Measurements from ENCODE around the gene NLK. TPM values are rescaled to one million over a fixed set of nuclear protein-coding genes. Genes with fewer than 3 reads are reported as not detected.

Gene NLK
- total RNA-seq, 1 experiment from 2014 or later: 12.8 TPM

DNA sequence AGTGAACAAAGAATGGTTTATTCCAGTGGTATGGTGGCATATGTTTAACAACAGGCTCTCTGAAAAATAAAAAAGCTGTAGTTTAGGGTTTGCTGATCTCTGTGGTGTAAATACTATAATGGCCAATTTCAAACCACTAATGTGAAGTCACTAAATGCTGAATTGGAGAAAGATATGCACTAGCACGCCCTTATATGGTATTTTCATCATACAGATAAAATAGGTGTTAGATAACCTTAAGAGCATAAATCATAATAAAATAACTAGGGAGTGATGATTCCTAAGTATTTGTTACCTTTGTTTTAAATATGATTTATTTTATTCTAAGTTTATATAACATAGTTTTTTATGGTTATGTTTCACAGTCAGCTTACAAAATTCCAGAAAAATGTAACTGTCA lies 17.2 kb downstream of the NLK start:
- no peaks in the 10 kb centered on the region for H3K4me1 ChIP-seq (ENCODE audit: control insufficient read depth in 1 of 2, insufficient read depth in 2 of 2, low read length in 2 of 2)
- no TSS peak for BruUV-seq (replicated peaks)
- peaks cover 51% of the 10 kb centered on the region for H3K79me2 ChIP-seq (ENCODE audit: insufficient read depth, low read length)
- H3K36me3 ChIP-seq (ENCODE audit: control insufficient read depth in 1 of 2, insufficient read depth in 2 of 2, low read length in 2 of 2): no peaks in the 10 kb centered on the region
- intact Hi-C loops (cut with micrococcal nuclease): no loop called here
- ChIA-PET POLR2A (interaction anchor here (1.4 kb wide), 1 partner anchor 18 kb away, joined by 5 read pairs; no protein-coding TSS in a partner anchor), CTCF (no interaction called here), RAD21 (ENCODE audit: low non-redundant PET in 1 of 2, low total read pairs in 2 of 2, uncharacterized antibody in 2 of 2, unreplicated experiment in 2 of 2) (no interaction called here)
- DNase-seq (ENCODE audit: low read depth, low spot score): no peak
- H3K9me2 ChIP-seq (ENCODE audit: insufficient read depth): no peaks in the 10 kb centered on the region
- TF ChIP-seq SIN3A (IDR thresholded peaks at IDR 0.05; ENCODE audit: low read depth) (no peak), EZH2phosphoT487 (IDR thresholded peaks at IDR 0.05; ENCODE audit: borderline replicate concordance) (no peak), ZFX (IDR thresholded peaks at IDR 0.05) (no peak), POLR2AphosphoS5 (IDR thresholded peaks at IDR 0.05; ENCODE audit: low read depth, low read length) (no peak), SP1 (IDR thresholded peaks at IDR 0.05; ENCODE audit: low read depth) (no peak), RAD21 (IDR thresholded peaks at IDR 0.05; ENCODE audit: low read depth) (no peak), POLR2A (IDR thresholded peaks at IDR 0.05; ENCODE audit: borderline replicate concordance, extremely low read depth, insufficient read depth, insufficient read length) (no peak), FOSL1 (IDR thresholded peaks at IDR 0.05; ENCODE audit: low read depth) (no peak), ZNF274 (IDR thresholded peaks at IDR 0.05; ENCODE audit: low read depth, low read length) (no peak), ELF1 (IDR thresholded peaks at IDR 0.05; ENCODE audit: borderline replicate concordance, low read depth) (no peak), EZH2 (IDR thresholded peaks at IDR 0.05) (no peak), CEBPB (IDR thresholded peaks at IDR 0.05; ENCODE audit: low read depth) (no peak)
- TF ChIP-seq, protein P1, sequence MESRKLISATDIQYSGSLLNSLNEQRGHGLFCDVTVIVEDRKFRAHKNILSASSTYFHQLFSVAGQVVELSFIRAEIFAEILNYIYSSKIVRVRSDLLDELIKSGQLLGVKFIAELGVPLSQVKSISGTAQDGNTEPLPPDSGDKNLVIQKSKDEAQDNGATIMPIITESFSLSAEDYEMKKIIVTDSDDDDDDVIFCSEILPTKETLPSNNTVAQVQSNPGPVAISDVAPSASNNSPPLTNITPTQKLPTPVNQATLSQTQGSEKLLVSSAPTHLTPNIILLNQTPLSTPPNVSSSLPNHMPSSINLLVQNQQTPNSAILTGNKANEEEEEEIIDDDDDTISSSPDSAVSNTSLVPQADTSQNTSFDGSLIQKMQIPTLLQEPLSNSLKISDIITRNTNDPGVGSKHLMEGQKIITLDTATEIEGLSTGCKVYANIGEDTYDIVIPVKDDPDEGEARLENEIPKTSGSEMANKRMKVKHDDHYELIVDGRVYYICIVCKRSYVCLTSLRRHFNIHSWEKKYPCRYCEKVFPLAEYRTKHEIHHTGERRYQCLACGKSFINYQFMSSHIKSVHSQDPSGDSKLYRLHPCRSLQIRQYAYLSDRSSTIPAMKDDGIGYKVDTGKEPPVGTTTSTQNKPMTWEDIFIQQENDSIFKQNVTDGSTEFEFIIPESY (IDR thresholded peaks at IDR 0.05; ENCODE audit: extremely low read depth, insufficient replicate concordance, low read length): no peak
- TF ChIP-seq, protein P2, sequence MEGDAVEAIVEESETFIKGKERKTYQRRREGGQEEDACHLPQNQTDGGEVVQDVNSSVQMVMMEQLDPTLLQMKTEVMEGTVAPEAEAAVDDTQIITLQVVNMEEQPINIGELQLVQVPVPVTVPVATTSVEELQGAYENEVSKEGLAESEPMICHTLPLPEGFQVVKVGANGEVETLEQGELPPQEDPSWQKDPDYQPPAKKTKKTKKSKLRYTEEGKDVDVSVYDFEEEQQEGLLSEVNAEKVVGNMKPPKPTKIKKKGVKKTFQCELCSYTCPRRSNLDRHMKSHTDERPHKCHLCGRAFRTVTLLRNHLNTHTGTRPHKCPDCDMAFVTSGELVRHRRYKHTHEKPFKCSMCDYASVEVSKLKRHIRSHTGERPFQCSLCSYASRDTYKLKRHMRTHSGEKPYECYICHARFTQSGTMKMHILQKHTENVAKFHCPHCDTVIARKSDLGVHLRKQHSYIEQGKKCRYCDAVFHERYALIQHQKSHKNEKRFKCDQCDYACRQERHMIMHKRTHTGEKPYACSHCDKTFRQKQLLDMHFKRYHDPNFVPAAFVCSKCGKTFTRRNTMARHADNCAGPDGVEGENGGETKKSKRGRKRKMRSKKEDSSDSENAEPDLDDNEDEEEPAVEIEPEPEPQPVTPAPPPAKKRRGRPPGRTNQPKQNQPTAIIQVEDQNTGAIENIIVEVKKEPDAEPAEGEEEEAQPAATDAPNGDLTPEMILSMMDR (IDR thresholded peaks at IDR 0.05 in 2 of 3, conservative IDR thresholded peaks at IDR 0.05 in 1 of 3; ENCODE audit: borderline replicate concordance in 1 of 3, insufficient read depth in 1 of 3, low read depth in 2 of 3, low read length in 2 of 3): no peak
- TF ChIP-seq, protein P3, sequence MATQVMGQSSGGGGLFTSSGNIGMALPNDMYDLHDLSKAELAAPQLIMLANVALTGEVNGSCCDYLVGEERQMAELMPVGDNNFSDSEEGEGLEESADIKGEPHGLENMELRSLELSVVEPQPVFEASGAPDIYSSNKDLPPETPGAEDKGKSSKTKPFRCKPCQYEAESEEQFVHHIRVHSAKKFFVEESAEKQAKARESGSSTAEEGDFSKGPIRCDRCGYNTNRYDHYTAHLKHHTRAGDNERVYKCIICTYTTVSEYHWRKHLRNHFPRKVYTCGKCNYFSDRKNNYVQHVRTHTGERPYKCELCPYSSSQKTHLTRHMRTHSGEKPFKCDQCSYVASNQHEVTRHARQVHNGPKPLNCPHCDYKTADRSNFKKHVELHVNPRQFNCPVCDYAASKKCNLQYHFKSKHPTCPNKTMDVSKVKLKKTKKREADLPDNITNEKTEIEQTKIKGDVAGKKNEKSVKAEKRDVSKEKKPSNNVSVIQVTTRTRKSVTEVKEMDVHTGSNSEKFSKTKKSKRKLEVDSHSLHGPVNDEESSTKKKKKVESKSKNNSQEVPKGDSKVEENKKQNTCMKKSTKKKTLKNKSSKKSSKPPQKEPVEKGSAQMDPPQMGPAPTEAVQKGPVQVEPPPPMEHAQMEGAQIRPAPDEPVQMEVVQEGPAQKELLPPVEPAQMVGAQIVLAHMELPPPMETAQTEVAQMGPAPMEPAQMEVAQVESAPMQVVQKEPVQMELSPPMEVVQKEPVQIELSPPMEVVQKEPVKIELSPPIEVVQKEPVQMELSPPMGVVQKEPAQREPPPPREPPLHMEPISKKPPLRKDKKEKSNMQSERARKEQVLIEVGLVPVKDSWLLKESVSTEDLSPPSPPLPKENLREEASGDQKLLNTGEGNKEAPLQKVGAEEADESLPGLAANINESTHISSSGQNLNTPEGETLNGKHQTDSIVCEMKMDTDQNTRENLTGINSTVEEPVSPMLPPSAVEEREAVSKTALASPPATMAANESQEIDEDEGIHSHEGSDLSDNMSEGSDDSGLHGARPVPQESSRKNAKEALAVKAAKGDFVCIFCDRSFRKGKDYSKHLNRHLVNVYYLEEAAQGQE (IDR thresholded peaks at IDR 0.05; ENCODE audit: low read depth): no peak
- no peak overlapping the region for H3K9ac ChIP-seq (ENCODE audit: low read length)
- H3K27ac ChIP-seq (ENCODE audit: low read depth, low read length): no peak overlapping the region
- no peak overlapping the region for H2AFZ ChIP-seq (ENCODE audit: low read depth, low read length, poor library complexity, severe bottlenecking)
- no peak overlapping the region for H3K4me3 ChIP-seq (replicated peaks in 1 of 2; ENCODE audit: low read depth in 1 of 2, low read length in 2 of 2)
- no peaks in the 10 kb centered on the region for H4K20me1 ChIP-seq (ENCODE audit: insufficient read depth)
- H3K4me2 ChIP-seq (ENCODE audit: low read length): no peak overlapping the region
- no peak for ATAC-seq
- H3K27me3 ChIP-seq (ENCODE audit: insufficient read depth, low read length): no peaks in the 10 kb centered on the region
- no peaks in the 10 kb centered on the region for H3K9me3 ChIP-seq (ENCODE audit: control insufficient read depth in 1 of 2, insufficient read depth in 1 of 2, low read depth in 1 of 2, low read length in 2 of 2)

All from HCT116 (cell line).